WERI-Rb-1 (cell line): ENCODE measurements around the gene PMM1.
"Not testable (repeated sequence)": the region's sequence is repeated elsewhere in the genome, so short reads cannot be mapped to it uniquely, and the experiment has no call there.

Experiments
- DNase-seq: peaks from one replicate; pipeline ENCODE4 v3.0.0-alpha.2; 2020
- H3K27ac ChIP-seq: fragments of 250-450 bp; sonication (Bioruptor Pico); 2 replicates; pipeline ENCODE4 v1.5.1; 2020; ENCODE audit warnings: mild to moderate bottlenecking, moderate library complexity
- H3K27me3 ChIP-seq: fragments of 250-450 bp; sonication (Bioruptor Pico); 2 replicates; pipeline ENCODE4 v1.5.1; 2021; ENCODE audit warnings: mild to moderate bottlenecking, low read depth, moderate library complexity; ENCODE audit not compliant: insufficient read depth, severe bottlenecking
- H3K36me3 ChIP-seq: fragments of 250-450 bp; sonication (Bioruptor Pico); 2 replicates; pipeline ENCODE4 v1.5.1; 2020; ENCODE audit warnings: mild to moderate bottlenecking, moderate library complexity
- H3K4me3 ChIP-seq: 2 replicates; pipeline ENCODE4 v1.5.1; 2011; ENCODE audit warnings: low read depth, mild to moderate bottlenecking, control low read depth, low read length
- H3K9me3 ChIP-seq: fragments of 250-450 bp; sonication (Bioruptor Pico); 2 replicates; pipeline ENCODE4 v1.5.1; 2021; ENCODE audit warnings: mild to moderate bottlenecking, moderate library complexity; ENCODE audit not compliant: severe bottlenecking
- CTCF ChIP-seq: IDR thresholded peaks from 2 replicates; pipeline ENCODE4 v1.5.1; 2011; ENCODE audit warnings: low read depth, mild to moderate bottlenecking, control low read depth, inconsistent platforms, low read length

Gene PMM1

GRCh38 chr22:41563051-41563711 lies 26.5 kb downstream of the PMM1 start:
- DNase-seq, result peak; percentile 83
- Histone ChIP-seq H3K27ac (peak overlapping the region; percentile 81), H3K9me3 (no peaks in the 10 kb centered on the region), H3K27me3 (no peaks in the 10 kb centered on the region), H3K4me3 (no peak overlapping the region), H3K36me3 (no peaks in the 10 kb centered on the region)
- TF ChIP-seq CTCF, result no peak

GRCh38 chr22:41562461-41562860 lies 27.2 kb downstream of the PMM1 start:
- Histone ChIP-seq H3K27ac (peak overlapping the region; percentile 81), H3K27me3 (no peaks in the 10 kb centered on the region), H3K4me3 (no peak overlapping the region), H3K36me3 (no peaks in the 10 kb centered on the region), H3K9me3 (no peaks in the 10 kb centered on the region)
- peak; percentile 32 for DNase-seq
- no peak for TF ChIP-seq CTCF

GRCh38 chr22:41561788-41562187 lies 27.9 kb downstream of the PMM1 start:
- DNase-seq, result no peak
- peak overlapping the region; percentile 81 for H3K27ac ChIP-seq
- no peak for TF ChIP-seq CTCF

GRCh38 chr22:41561335-41561734 lies 28.3 kb downstream of the PMM1 start:
- H3K9me3 ChIP-seq, result no peaks in the 10 kb centered on the region
- DNase-seq, result peak; percentile 46
- H3K4me3 ChIP-seq, result peak overlapping the region; percentile 36
- no peak for TF ChIP-seq CTCF
- H3K27me3 ChIP-seq, result no peaks in the 10 kb centered on the region
- H3K27ac ChIP-seq, result peak overlapping the region; percentile 81
- no peaks in the 10 kb centered on the region for H3K36me3 ChIP-seq

More at GRCh38 chr22:41561788-41562187, 27.9 kb downstream of the PMM1 start:
- no peaks in the 10 kb centered on the region for H3K36me3 ChIP-seq
- no peak overlapping the region for H3K4me3 ChIP-seq
- H3K27me3 ChIP-seq, result no peaks in the 10 kb centered on the region
- no peaks in the 10 kb centered on the region for H3K9me3 ChIP-seq

- no peak for DNase-seq
Observed at GRCh38 chr22:41560095-41560471, 29.6 kb downstream of the PMM1 start.

GRCh38 chr22:41558241-41558630 lies 31.4 kb downstream of the PMM1 start:
- H3K27me3 ChIP-seq, H3K27ac ChIP-seq, H3K36me3 ChIP-seq, H3K9me3 ChIP-seq, DNase-seq, H3K4me3 ChIP-seq: not testable (repeated sequence)

More at GRCh38 chr22:41560095-41560471, 29.6 kb downstream of the PMM1 start:
- H3K36me3 ChIP-seq, result no peaks in the 10 kb centered on the region
- H3K4me3 ChIP-seq, result no peak overlapping the region
- H3K27ac ChIP-seq, result no peak overlapping the region
- no peak for TF ChIP-seq CTCF
- no peaks in the 10 kb centered on the region for H3K27me3 ChIP-seq
- no peaks in the 10 kb centered on the region for H3K9me3 ChIP-seq
